ENCODE results near the gene COL16A1. TPM values are rescaled to one million over a fixed set of nuclear protein-coding genes. Genes with fewer than 3 reads are reported as not detected.

Gene COL16A1
- total RNA-seq, 6 donors from 2014 or later, result 15.2 to 103 (median 40.7) TPM

- WGBS, 2 donors, result 73% methylated on average over 4 of the region's 4 CpGs; no CpG with 5 or more reads in 1 of the 2 donors
- Histone ChIP-seq H3K9me3 (no peaks in the 10 kb centered on the region), H3K36me3 (no peaks in the 10 kb centered on the region), H3K4me1 (peaks cover 16 to 22% (median 18%) of the 10 kb centered on the region in 4 donors), H3K27ac (no peak overlapping the region), H3K27me3 (peaks cover 0 to 4% (median 0%) of the 10 kb centered on the region in 4 donors), H3K4me3 (no peak overlapping the region)
- ATAC-seq (ENCODE audit: low FRiP score in 2 of 2) (no peak), DNase-seq (no peak)
- TF ChIP-seq CTCF (IDR thresholded peaks at IDR 0.05), result no peak
- no peak for TF ChIP-seq POLR2AphosphoS5 (IDR thresholded peaks at IDR 0.05)
- no peak for TF ChIP-seq EP300 (IDR thresholded peaks at IDR 0.05)
- no peak for TF ChIP-seq POLR2A (IDR thresholded peaks at IDR 0.05)
These were observed 14.6 kb upstream of the COL16A1 start for GRCh38 chr1:31718327-31718897.

GRCh38 chr1:31717341-31717740 is 13.5 kb upstream of the COL16A1 start:
- Histone ChIP-seq H3K36me3 (no peaks in the 10 kb centered on the region), H3K4me1 (peaks cover 16 to 22% (median 21%) of the 10 kb centered on the region in 4 donors), H3K9me3 (no peaks in the 10 kb centered on the region), H3K27ac (no peak overlapping the region), H3K27me3 (peaks cover 0 to 4% (median 0%) of the 10 kb centered on the region in 4 donors), H3K4me3 (no peak overlapping the region)
- no peak for TF ChIP-seq CTCF (IDR thresholded peaks at IDR 0.05)
- no peak for TF ChIP-seq POLR2AphosphoS5 (IDR thresholded peaks at IDR 0.05)
- TF ChIP-seq EP300 (IDR thresholded peaks at IDR 0.05), result no peak
- 68 to 70% methylated on average over 6 of the region's 6 CpGs for WGBS, 2 donors
- ATAC-seq (ENCODE audit: low FRiP score in 2 of 2), result no peak
- no peak for DNase-seq

GRCh38 chr1:31715873-31716220 is 12.0 kb upstream of the COL16A1 start:
- no peak for DNase-seq
- WGBS, 2 donors, result 5 to 12% methylated on average over 7 of the region's 7 CpGs
- H3K27me3 ChIP-seq, result peaks cover 0 to 4% (median 0%) of the 10 kb centered on the region in 4 donors
- ATAC-seq (ENCODE audit: low FRiP score in 2 of 2), result no peak
- H3K4me1 ChIP-seq, result peaks cover 16 to 22% (median 21%) of the 10 kb centered on the region in 4 donors
- no peaks in the 10 kb centered on the region for H3K9me3 ChIP-seq
- peak overlapping the region in 3 of 4 donors; percentile 35 to 51 (median 45) for H3K4me3 ChIP-seq
- H3K27ac ChIP-seq, result peak overlapping the region in 2 of 4 donors; percentile 82 to 85
- H3K36me3 ChIP-seq, result no peaks in the 10 kb centered on the region
- TF ChIP-seq CTCF (IDR thresholded peaks at IDR 0.05), result peak in 2 of 6 experiments; percentile 4 to 22
- TF ChIP-seq POLR2AphosphoS5 (IDR thresholded peaks at IDR 0.05), result no peak

GRCh38 chr1:31715087-31715872 is 11.5 kb upstream of the COL16A1 start:
- Histone ChIP-seq H3K27ac (peak overlapping the region; percentile 71 to 85 (median 82)), H3K4me3 (peak overlapping the region; percentile 23 to 51 (median 40)), H3K9me3 (no peaks in the 10 kb centered on the region), H3K36me3 (no peaks in the 10 kb centered on the region), H3K27me3 (peaks cover 0 to 4% (median 0%) of the 10 kb centered on the region in 4 donors), H3K4me1 (peaks cover 16 to 22% (median 21%) of the 10 kb centered on the region in 4 donors)
- TF ChIP-seq EP300 (IDR thresholded peaks at IDR 0.05) (no peak), POLR2AphosphoS5 (IDR thresholded peaks at IDR 0.05) (peak in 1 of 2 donors; percentile 58), CTCF (IDR thresholded peaks at IDR 0.05) (peak; percentile 71 to 85 (median 80)), POLR2A (IDR thresholded peaks at IDR 0.05) (peak in 2 of 4 donors; percentile 29 to 35)
- 0 to 3% methylated on average over 3 to 35 of the region's 44 CpGs for WGBS, 2 donors
- DNase-seq (peak; percentile 82 to 94), ATAC-seq (ENCODE audit: low FRiP score in 2 of 2) (peak; percentile 92 to 95)
